RWPE1 (cell line): ENCODE results near the gene HINFP.

Source experiments
- CTCF ChIA-PET: fragments of 350-600 bp; sonication (Branson Sonifier 250); formaldehyde crosslinking; extraction: SDS; loops from one replicate; lab custom pipeline; 2021; lab: Yijun Ruan, JAX
- POLR2A ChIA-PET: fragments of 400-600 bp; formaldehyde crosslinking; extraction: SDS; loops from one replicate; lab custom pipeline; 2020; ENCODE audit warnings: antibody characterized with exemption; ENCODE audit not compliant: low non-redundant PET; lab: Yijun Ruan, JAX
- DNase-seq: peaks from one replicate; pipeline ENCODE4 v3.0.0; 2012; ENCODE audit warnings: low spot score
- H3K27ac ChIP-seq: fragments of 450-650 bp; 2 replicates; pipeline ENCODE4 v1.5.1; 2017
- CTCF ChIP-seq: fragments of 450-650 bp; conservative IDR thresholded peaks from 2 replicates; pipeline ENCODE4 v1.5.1; 2017; ENCODE audit warnings: low read depth, mild to moderate bottlenecking

HINFP gene

GRCh38 chr11:119121008-119121810, at the start of gene HINFP:
Gene HINFP (plus strand): TSS chr11:119121580. CDS start chr11:119126945, 5,365 bp downstream.
- peak; percentile 97 for DNase-seq
- CTCF ChIA-PET: interaction anchor here (0.7 to 1.3 kb wide), 2 partner anchors 13 to 26 kb away, joined by 3 to 10 read pairs; a partner anchor contains a TSS
- H3K27ac ChIP-seq: peak within 1 kb of the TSS; percentile 82
- POLR2A ChIA-PET: interaction anchor here (0.6 kb wide), 1 partner anchor 1997 kb away, joined by 3 read pairs; no protein-coding TSS in a partner anchor
- TF ChIP-seq CTCF: no peak

GRCh38 chr11:119077839-119078238, 43.5 kb upstream of the HINFP start:
- ChIA-PET POLR2A (interaction anchor here (0.5 kb wide), 1 partner anchor 1135 kb away, joined by 3 read pairs; no protein-coding TSS in a partner anchor), CTCF (interaction anchor here (0.6 kb wide), 1 partner anchor 88 kb away, joined by 3 read pairs; no protein-coding TSS in a partner anchor)
- peak overlapping the region; percentile 2; the same call in 1 of the 2 replicates for H3K27ac ChIP-seq
- TF ChIP-seq CTCF: no peak
- no peak for DNase-seq

GRCh38 chr11:119078675-119079420, 42.5 kb upstream of the HINFP start:
- ChIA-PET POLR2A (interaction anchor here (0.6 kb wide), 1 partner anchor 9 kb away, joined by 3 read pairs; no protein-coding TSS in a partner anchor), CTCF (interaction anchor here (0.6 kb wide), 1 partner anchor 11 kb away, joined by 4 read pairs; the partner anchor contains the start of gene VPS11)
- 0 out of 2 replicates have a peak overlapping the region, but pooled peaks have one; percentile 2 for H3K27ac ChIP-seq
- DNase-seq: no peak
- no peak for TF ChIP-seq CTCF

- CTCF ChIA-PET: no interaction called here
- H3K27ac ChIP-seq: peak overlapping the region; percentile 36
- POLR2A ChIA-PET: no interaction called here
- DNase-seq: no peak
- no peak for TF ChIP-seq CTCF
Observed at GRCh38 chr11:119081682-119082260, 39.6 kb upstream of the HINFP start.

GRCh38 chr11:119084663-119085436, 36.5 kb upstream of the HINFP start, which contains the start of gene HMBS:
Gene HMBS (plus strand): TSS chr11:119084881. CDS start chr11:119085034, 153 bp downstream.
- DNase-seq: peak; percentile 89
- ChIA-PET CTCF (interaction anchor here (0.6 to 0.8 kb wide), 3 partner anchors 9 to 23 kb away, joined by 3 to 4 read pairs (median 3); a partner anchor contains a TSS), POLR2A (interaction anchor here (0.6 to 1.8 kb wide), 12 partner anchors 10 to 1832 kb away, joined by 3 to 23 read pairs (median 8); partner anchors contain the start of gene VPS11)
- TF ChIP-seq CTCF: no peak
- H3K27ac ChIP-seq: peak within 1 kb of the TSS; percentile 88
